Fibroblast of mammary gland (primary cell): ENCODE measurements around the gene ICE1.

Experiments
- DNase-seq: peaks from one replicate; pipeline ENCODE4 v3.0.0-alpha.2; 2010; ENCODE audit warnings: low read depth
- H3K4me3 ChIP-seq: 2 replicates; pipeline ENCODE4 v1.5.1; 2011; ENCODE audit warnings: low read depth, mild to moderate bottlenecking, low read length, moderate library complexity; ENCODE audit not compliant: control insufficient read depth
- CTCF ChIP-seq: conservative IDR thresholded peaks from 2 replicates; pipeline ENCODE4 v1.5.1; 2011; ENCODE audit warnings: low read depth, low read length, inconsistent platforms; ENCODE audit not compliant: control insufficient read depth, insufficient read depth

The ICE1 gene

GRCh38 chr5:5531371-5531770 lies 108.9 kb downstream of the ICE1 start:
- H3K4me3 ChIP-seq, result no peak overlapping the region
- no peak for DNase-seq
- TF ChIP-seq CTCF, result no peak

GRCh38 chr5:5532306-5533076 lies 110.0 kb downstream of the ICE1 start:
- DNase-seq, result no peak
- no peak overlapping the region for H3K4me3 ChIP-seq
- no peak for TF ChIP-seq CTCF

- no peak for DNase-seq
- H3K4me3 ChIP-seq, result no peak overlapping the region
- TF ChIP-seq CTCF, result no peak
Measured at GRCh38 chr5:5533927-5534326, 111.5 kb downstream of the ICE1 start.

- H3K4me3 ChIP-seq, result no peak overlapping the region
- TF ChIP-seq CTCF, result no peak
- no peak for DNase-seq
Measured at GRCh38 chr5:5534333-5534732, 111.9 kb downstream of the ICE1 start.

DNA sequence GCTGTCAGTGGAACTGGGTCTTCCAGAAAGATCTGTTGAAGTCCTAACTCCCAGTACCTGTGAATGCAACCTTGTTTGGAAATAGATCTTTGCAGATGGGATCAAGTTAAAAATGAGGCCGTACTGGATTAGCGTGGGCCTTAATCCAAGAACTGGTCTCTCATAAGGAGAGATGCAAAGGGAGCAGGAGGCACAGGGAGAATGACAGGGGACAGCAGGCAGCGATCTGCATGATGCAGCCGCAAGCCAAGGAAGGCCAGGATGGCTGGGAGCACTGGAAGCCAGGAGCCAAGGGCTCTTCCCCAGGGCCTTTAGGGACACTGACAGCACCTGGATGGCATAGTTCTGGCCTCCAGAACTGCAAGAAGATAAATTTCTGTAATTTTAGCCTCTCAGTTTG lies 114.4 kb downstream of the ICE1 start:
- no peak overlapping the region for H3K4me3 ChIP-seq
- no peak for TF ChIP-seq CTCF
- no peak for DNase-seq

- H3K4me3 ChIP-seq, result no peak overlapping the region
- no peak for TF ChIP-seq CTCF
- no peak for DNase-seq
Measured at GRCh38 chr5:5537426-5537825, 114.9 kb downstream of the ICE1 start.
